CD4-positive, alpha-beta memory T cell (primary cell): Measurements from ENCODE around the gene HDAC4. TPM values are rescaled to one million over a fixed set of nuclear protein-coding genes. Genes with fewer than 3 reads are reported as not detected.
A peak's percentile ranks its signal among the peaks of the same experiment; 100 is the strongest.

ENCODE experiments used
- CTCF ChIA-PET: fragments of 350-600 bp; sonication (Branson Sonifier 250); formaldehyde crosslinking; loops from one replicate; lab custom pipeline; 2021; ENCODE audit warnings: inconsistent platforms; ENCODE audit not compliant: partially characterized antibody; lab: Charles Lee
- POLR2A ChIA-PET: fragments of 350-600 bp; sonication (Branson Sonifier 250); formaldehyde crosslinking; loops from one replicate; lab custom pipeline; 2021; ENCODE audit not compliant: partially characterized antibody; lab: Charles Lee
- DNase-seq, 5 donors: peaks; one replicate each; pipeline versions ENCODE4 v3.0.0 to v3.0.0-alpha.2; 2020 to 2022; ENCODE audit warnings: mixed read lengths in 1 of 5
- H3K27ac ChIP-seq: one replicate; pipeline ENCODE4 v1.7.0; 2013; ENCODE audit warnings: low read depth, low read length
- H3K27me3 ChIP-seq: 2 replicates; pipeline ENCODE4 v1.7.0; 2013; ENCODE audit warnings: mild to moderate bottlenecking, low read length, moderate library complexity; ENCODE audit not compliant: insufficient read depth
- H3K36me3 ChIP-seq: 2 replicates; pipeline ENCODE4 v1.7.0; 2013; ENCODE audit warnings: mild to moderate bottlenecking, low read length, moderate library complexity; ENCODE audit not compliant: insufficient read depth
- H3K4me1 ChIP-seq: 2 replicates; pipeline ENCODE4 v1.7.0; 2013; ENCODE audit warnings: mild to moderate bottlenecking, low read length, moderate library complexity; ENCODE audit not compliant: insufficient read depth
- H3K4me3 ChIP-seq, 2 donors: one replicate each; pipeline ENCODE4 v1.7.0; 2013; ENCODE audit warnings: low read length in 2 of 2, mild to moderate bottlenecking in 1 of 2
- H3K9me3 ChIP-seq, 2 donors: one replicate each; pipeline ENCODE4 v1.7.0; 2013; ENCODE audit warnings: low read length in 2 of 2, control low read depth in 1 of 2; ENCODE audit not compliant: control insufficient read depth in 1 of 2
- H3K27ac Mint-ChIP-seq, 7 donors: one replicate each; pipeline ENCODE4 v1.8.0; 2020 to 2021; ENCODE audit warnings: mixed read lengths in 7 of 7, mild to moderate bottlenecking in 6 of 7, inconsistent platforms in 3 of 7, moderate library complexity in 3 of 7
- H3K27me3 Mint-ChIP-seq, 2 donors: one replicate each; pipeline ENCODE4 v1.8.0; 2020 to 2021; ENCODE audit warnings: mixed read lengths in 2 of 2
- H3K36me3 Mint-ChIP-seq, 2 donors: one replicate each; pipeline ENCODE4 v1.8.0; 2020 to 2021; ENCODE audit warnings: mixed read lengths in 2 of 2, inconsistent platforms in 1 of 2, mild to moderate bottlenecking in 1 of 2
- H3K4me1 Mint-ChIP-seq, 4 donors: one replicate each; pipeline ENCODE4 v1.8.0; 2020 to 2021; ENCODE audit warnings: mixed read lengths in 4 of 4, mild to moderate bottlenecking in 1 of 4
- H3K4me3 Mint-ChIP-seq, 8 donors: one replicate each; pipeline ENCODE4 v1.8.0; 2020 to 2021; ENCODE audit warnings: mixed read lengths in 8 of 8, mild to moderate bottlenecking in 7 of 8, moderate library complexity in 6 of 8, inconsistent platforms in 3 of 8
- H3K9me3 Mint-ChIP-seq, 8 donors: one replicate each; pipeline ENCODE4 v1.8.0; 2020 to 2021; ENCODE audit warnings: mixed read lengths in 8 of 8, mild to moderate bottlenecking in 5 of 8, inconsistent platforms in 3 of 8, moderate library complexity in 1 of 8
- intact Hi-C: fragments of 100-400 bp; cut with micrococcal nuclease; formaldehyde crosslinking; loops from one replicate; pipeline ENCODE4 v1.15.1; 2023
- polyA plus RNA-seq, 2 donors: library from polyadenylated mRNA; unstranded; fragments of 300-500 nt; fragmentation: Illumina TruSeq; gene quantifications; one replicate each; pipeline ENCODE4 v1.2.3, GENCODE V29; 2021
- total RNA-seq, 2 experiments: library from RNA; stranded (reverse); gene quantifications; one replicate each; pipeline ENCODE4 v1.2.3, GENCODE V29; 2021

The HDAC4 gene
- total and polyA plus RNA-seq, 4 experiments from 2014 or later: 1.4 to 59.7 (median 30.4) TPM

DNA sequence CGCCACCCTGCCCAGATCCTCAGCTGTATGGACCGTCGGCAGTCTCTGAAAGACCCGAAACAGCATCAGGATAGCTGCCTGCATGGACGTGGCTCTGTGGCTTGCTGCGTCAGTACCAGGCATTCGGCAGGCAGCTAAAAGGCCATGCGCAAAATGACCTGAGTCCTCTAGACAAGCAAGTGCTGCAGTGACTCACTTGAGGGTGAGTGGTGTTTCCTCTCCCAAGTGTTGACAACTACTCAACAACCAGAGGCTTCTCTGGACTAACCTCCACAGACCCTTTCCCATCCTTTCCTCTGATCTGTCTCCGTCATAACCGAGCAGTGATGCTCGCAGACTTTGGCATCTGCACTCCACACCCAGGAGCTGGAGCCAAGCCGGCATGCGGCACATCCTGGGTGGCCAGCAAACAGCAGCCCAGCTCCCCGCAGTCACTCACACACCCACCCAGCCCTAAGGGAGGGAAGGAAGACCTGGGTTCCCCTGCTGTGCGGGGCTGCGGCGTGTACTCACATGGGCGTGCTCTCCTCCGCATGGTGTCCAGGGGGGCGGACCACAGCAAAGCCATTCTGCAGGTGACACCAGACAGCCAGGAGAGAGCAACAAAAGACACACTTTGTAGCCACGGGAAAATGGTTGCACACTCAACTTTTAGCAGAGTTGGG lies 313.6 kb downstream of the HDAC4 start:
- Mint-ChIP-seq H3K27me3 (no peaks in the 10 kb centered on the region), H3K4me1 (peaks cover 0 to 3% (median 2%) of the 10 kb centered on the region in 4 donors), H3K36me3 (peaks cover 29 to 46% of the 10 kb centered on the region in 2 donors), H3K9me3 (no peaks in the 10 kb centered on the region), H3K27ac (peak overlapping the region in 2 of 7 donors; percentile 6 to 70), H3K4me3 (no peak overlapping the region)
- DNase-seq: no peak
- Histone ChIP-seq H3K4me3 (no peak overlapping the region), H3K4me1 (no peaks in the 10 kb centered on the region), H3K9me3 (no peaks in the 10 kb centered on the region), H3K27ac (no peak overlapping the region), H3K27me3 (no peaks in the 10 kb centered on the region), H3K36me3 (peaks cover 40% of the 10 kb centered on the region)
- ChIA-PET POLR2A (no interaction called here), CTCF (no interaction called here)
- intact Hi-C loops: no loop called here

DNA sequence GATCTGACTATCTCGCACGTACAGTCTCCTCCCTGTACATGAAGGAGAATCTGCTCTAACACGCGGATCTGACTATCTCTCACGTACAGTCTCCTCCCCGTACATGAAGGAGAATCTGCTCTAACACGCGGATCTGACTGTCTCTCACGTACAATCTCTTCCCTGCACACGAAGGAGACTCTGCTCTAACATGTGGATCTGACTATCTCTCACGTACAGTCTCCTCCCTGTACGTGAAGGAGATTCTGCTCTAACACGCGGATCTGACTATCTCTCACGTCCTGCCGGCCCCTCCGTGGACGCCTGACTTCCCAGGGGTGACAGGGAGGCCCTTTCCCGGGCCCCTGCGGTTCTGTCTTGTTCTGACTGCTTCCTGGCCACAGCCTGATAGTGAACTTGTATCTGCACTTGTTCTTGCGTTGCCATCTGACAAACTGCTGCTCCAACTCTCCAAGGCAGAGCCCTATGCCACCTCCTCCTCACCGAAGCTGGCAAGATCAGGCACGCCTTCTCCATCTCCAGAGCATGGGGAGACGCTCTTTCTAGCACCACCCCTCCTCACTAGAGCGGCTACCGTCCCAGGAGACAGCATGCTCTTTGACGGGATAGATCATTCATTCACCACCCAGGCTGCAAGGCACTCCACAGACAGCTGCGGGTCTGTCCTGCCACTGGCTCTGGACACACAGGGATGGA lies 314.3 kb downstream of the HDAC4 start:
- CTCF ChIA-PET: no interaction called here

DNA sequence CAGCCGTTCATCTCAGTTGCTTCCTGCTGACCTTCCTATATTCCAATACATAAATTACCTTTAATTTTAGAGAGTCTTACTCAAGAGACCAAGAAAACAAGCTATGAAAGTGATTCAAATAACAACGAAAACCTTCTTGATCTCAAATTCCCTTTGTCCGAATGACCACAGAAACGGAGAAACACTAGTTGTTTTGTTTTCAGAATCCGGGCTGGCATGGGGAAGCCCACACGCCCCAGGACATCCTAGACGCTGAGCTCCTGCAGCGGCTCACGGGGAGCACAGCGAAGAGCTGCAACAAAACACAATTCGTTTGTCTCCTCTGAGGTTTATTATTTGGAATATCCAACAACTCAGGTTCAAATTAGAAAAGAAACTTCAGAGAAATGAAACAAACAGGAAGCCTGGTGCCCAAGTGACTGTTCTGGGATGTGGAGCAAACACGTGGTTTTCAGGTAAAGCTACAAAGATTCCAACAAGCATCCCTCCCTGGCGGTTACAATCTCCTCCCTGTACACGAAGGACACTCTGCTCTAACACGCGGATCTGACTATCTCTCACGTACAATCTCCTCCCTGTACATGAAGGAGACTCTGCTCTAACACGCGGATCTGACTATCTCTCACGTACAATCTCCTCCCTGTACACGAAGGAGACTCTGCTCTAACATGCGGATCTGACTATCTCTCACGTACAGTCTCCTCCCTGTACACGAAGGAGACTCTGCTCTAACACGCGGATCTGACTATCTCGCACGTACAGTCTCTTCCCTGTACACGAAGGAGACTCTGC lies 315.4 kb downstream of the HDAC4 start:
- no peak overlapping the region for H3K4me3 ChIP-seq
- Mint-ChIP-seq H3K36me3 (peaks cover 39 to 49% of the 10 kb centered on the region in 2 donors), H3K4me3 (no peak overlapping the region), H3K27me3 (no peaks in the 10 kb centered on the region), H3K9me3 (no peaks in the 10 kb centered on the region), H3K27ac (peak overlapping the region in 3 of 7 donors; percentile 17 to 57 (median 26)), H3K4me1 (peaks cover 0 to 3% (median 2%) of the 10 kb centered on the region in 4 donors)
- no peaks in the 10 kb centered on the region for H3K4me1 ChIP-seq
- no peaks in the 10 kb centered on the region for H3K9me3 ChIP-seq
- no peaks in the 10 kb centered on the region for H3K27me3 ChIP-seq
- intact Hi-C loops: no loop called here
- DNase-seq: no peak
- no peak overlapping the region for H3K27ac ChIP-seq
- ChIA-PET POLR2A (no interaction called here), CTCF (no interaction called here)
- peaks cover 49% of the 10 kb centered on the region for H3K36me3 ChIP-seq

More for the DNA sequence above, 314.3 kb downstream of the HDAC4 start:
- Mint-ChIP-seq H3K4me1 (peaks cover 0 to 3% (median 2%) of the 10 kb centered on the region in 4 donors), H3K4me3 (no peak overlapping the region), H3K27me3 (no peaks in the 10 kb centered on the region), H3K36me3 (peaks cover 30 to 46% of the 10 kb centered on the region in 2 donors), H3K9me3 (no peaks in the 10 kb centered on the region), H3K27ac (peak overlapping the region in 3 of 7 donors; percentile 3 to 32 (median 6))
- Histone ChIP-seq H3K4me3 (no peak overlapping the region), H3K27ac (no peak overlapping the region), H3K9me3 (no peaks in the 10 kb centered on the region), H3K36me3 (peaks cover 42% of the 10 kb centered on the region), H3K27me3 (no peaks in the 10 kb centered on the region), H3K4me1 (no peaks in the 10 kb centered on the region)
- no peak for DNase-seq
- POLR2A ChIA-PET: no interaction called here
- intact Hi-C loops: no loop called here

DNA sequence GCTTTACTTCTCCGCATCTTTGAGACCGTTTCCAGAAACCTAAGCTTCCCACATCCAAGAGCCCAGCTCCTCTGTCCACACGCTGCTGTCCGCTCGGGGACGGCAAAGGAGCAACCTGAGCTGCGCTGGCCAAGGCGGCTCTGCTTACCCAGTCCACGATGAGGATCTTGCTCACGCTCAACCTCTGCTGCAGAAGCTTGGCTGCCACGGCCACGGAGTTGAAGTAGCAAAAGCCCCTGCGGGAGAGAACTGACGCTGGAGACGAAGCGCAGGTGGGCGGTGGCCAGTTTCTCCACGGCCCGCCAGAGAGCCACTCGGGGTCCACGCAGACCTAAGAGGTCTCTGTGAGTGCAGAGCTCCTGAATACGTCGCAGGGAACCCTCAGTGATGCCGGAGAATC lies 316.8 kb downstream of the HDAC4 start:
- Mint-ChIP-seq H3K9me3 (no peaks in the 10 kb centered on the region), H3K4me3 (no peak overlapping the region), H3K4me1 (peaks cover 0 to 6% (median 2%) of the 10 kb centered on the region in 4 donors), H3K27ac (no peak overlapping the region), H3K27me3 (no peaks in the 10 kb centered on the region), H3K36me3 (peaks cover 41 to 59% of the 10 kb centered on the region in 2 donors)
- Histone ChIP-seq H3K9me3 (no peaks in the 10 kb centered on the region), H3K27me3 (no peaks in the 10 kb centered on the region), H3K27ac (no peak overlapping the region), H3K4me1 (no peaks in the 10 kb centered on the region), H3K4me3 (no peak overlapping the region), H3K36me3 (peaks cover 50% of the 10 kb centered on the region)
- CTCF ChIA-PET: no interaction called here
- DNase-seq: no peak
- POLR2A ChIA-PET: no interaction called here
- intact Hi-C loops: no loop called here

DNA sequence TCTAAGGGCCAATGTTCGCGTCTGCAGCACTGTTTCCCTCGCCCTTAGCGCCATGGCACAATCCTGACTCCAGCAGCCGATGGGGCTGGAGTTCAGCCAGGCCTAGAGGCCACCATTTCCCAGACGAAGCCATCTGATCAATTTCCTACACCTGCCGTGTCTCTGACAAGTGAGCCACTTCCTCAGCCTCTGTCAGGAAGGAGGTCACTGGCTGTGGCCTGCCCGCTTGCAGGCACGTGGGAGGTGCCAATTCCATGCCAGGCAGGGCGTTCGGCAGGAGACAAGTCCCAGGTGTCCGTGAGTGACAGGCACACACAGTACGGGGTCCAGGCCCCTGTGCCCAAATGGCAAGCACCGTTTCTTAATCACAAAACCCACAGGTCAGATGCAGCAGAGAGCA lies 318.4 kb downstream of the HDAC4 start:
- DNase-seq: no peak
- intact Hi-C loops: no loop called here
- Histone ChIP-seq H3K4me3 (no peak overlapping the region), H3K27ac (no peak overlapping the region), H3K9me3 (no peaks in the 10 kb centered on the region), H3K4me1 (no peaks in the 10 kb centered on the region), H3K27me3 (no peaks in the 10 kb centered on the region), H3K36me3 (peaks cover 49% of the 10 kb centered on the region)
- Mint-ChIP-seq H3K27ac (no peak overlapping the region), H3K4me3 (no peak overlapping the region), H3K36me3 (peaks cover 37 to 60% of the 10 kb centered on the region in 2 donors), H3K4me1 (peaks cover 0 to 6% (median 2%) of the 10 kb centered on the region in 4 donors), H3K27me3 (no peaks in the 10 kb centered on the region), H3K9me3 (no peaks in the 10 kb centered on the region)
- CTCF ChIA-PET: no interaction called here
- POLR2A ChIA-PET: no interaction called here

DNA sequence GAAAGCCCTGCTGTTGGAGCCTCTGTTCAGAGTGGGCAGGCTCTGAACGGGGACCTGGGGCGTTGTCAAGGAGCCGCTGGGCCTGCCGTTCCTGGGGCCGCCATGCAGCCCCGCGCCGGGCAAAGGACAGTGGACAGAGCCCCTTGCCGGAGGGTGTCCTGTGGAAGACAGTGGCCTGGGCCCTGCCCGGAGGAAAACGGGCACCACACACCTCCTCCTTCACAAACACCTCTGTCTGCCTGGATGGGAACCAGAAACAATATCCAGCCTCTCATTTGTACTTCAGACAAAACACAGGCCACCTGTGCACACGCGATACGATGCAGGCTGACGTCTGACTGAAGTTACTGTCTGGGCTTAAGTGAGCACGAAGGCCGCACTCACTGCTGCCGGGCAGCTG lies 319.2 kb downstream of the HDAC4 start:
- H3K27ac Mint-ChIP-seq: no peak overlapping the region

DNA sequence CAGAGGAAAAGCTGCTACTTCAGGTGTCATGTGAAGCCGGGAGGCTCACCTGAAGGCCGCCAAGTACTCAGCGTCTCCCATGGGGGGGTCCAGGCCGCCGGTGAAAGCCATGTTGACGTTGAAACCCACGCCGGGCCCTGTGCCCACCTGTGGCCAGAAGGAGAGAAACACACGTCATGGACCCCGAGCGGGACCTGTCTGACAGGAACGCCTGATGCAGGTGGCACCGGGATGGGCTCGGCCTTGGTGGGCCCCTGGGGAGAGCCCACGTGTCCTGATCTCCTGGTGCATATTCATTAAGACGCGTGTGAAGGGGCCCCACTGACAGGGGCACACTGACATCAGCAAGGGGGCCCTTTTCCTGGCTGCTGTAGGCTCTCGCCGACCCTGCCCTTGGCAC lies 319.8 kb downstream of the HDAC4 start:
- Mint-ChIP-seq H3K4me3 (no peak overlapping the region), H3K4me1 (peaks cover 0 to 6% (median 0%) of the 10 kb centered on the region in 4 donors), H3K27me3 (no peaks in the 10 kb centered on the region), H3K27ac (no peak overlapping the region), H3K9me3 (no peaks in the 10 kb centered on the region), H3K36me3 (peaks cover 40 to 68% of the 10 kb centered on the region in 2 donors)
- POLR2A ChIA-PET: no interaction called here
- Histone ChIP-seq H3K27ac (no peak overlapping the region), H3K27me3 (no peaks in the 10 kb centered on the region), H3K9me3 (no peaks in the 10 kb centered on the region), H3K4me1 (no peaks in the 10 kb centered on the region), H3K36me3 (peaks cover 42% of the 10 kb centered on the region), H3K4me3 (no peak overlapping the region)
- no peak for DNase-seq
- intact Hi-C loops: no loop called here
- CTCF ChIA-PET: no interaction called here

More for the DNA sequence above, 319.2 kb downstream of the HDAC4 start:
- Histone ChIP-seq H3K9me3 (no peaks in the 10 kb centered on the region), H3K27ac (no peak overlapping the region), H3K4me3 (no peak overlapping the region), H3K27me3 (no peaks in the 10 kb centered on the region), H3K36me3 (peaks cover 42% of the 10 kb centered on the region), H3K4me1 (no peaks in the 10 kb centered on the region)
- Mint-ChIP-seq H3K9me3 (no peaks in the 10 kb centered on the region), H3K36me3 (peaks cover 41 to 65% of the 10 kb centered on the region in 2 donors), H3K27me3 (no peaks in the 10 kb centered on the region), H3K4me3 (no peak overlapping the region), H3K4me1 (peaks cover 0 to 6% (median 0%) of the 10 kb centered on the region in 4 donors)
- no peak for DNase-seq
- POLR2A ChIA-PET: no interaction called here
- intact Hi-C loops: no loop called here
- CTCF ChIA-PET: no interaction called here
